Hepatocyte (in vitro differentiated cells): ENCODE data around the gene UTF1.

Experiments used
- CTCF ChIP-seq: fragments of 200-600 bp; sonication (generic); IDR thresholded peaks from 2 replicates; pipeline ENCODE4 v1.5.1; 2016; ENCODE audit warnings: antibody characterized with exemption, mild to moderate bottlenecking; ENCODE audit not compliant: poor library complexity
- EZH2phosphoT487 ChIP-seq: fragments of 200-600 bp; sonication (generic); IDR thresholded peaks from one replicate; pipeline ENCODE4 v1.6.1; 2018; ENCODE audit warnings: antibody characterized with exemption, mild to moderate bottlenecking, low read depth, moderate library complexity; ENCODE audit not compliant: unreplicated experiment, severe bottlenecking

- TF ChIP-seq CTCF = no peak
- TF ChIP-seq EZH2phosphoT487 = no peak
Observed at GRCh38 chr10:133249094-133249780, 19.2 kb downstream of the UTF1 start.
